NCI-H510A treated with DMSO at 0.1 percent for 48 hours (cell line): ENCODE data around the gene FCHSD2.
"Not testable (repeated sequence)": the region's sequence is repeated elsewhere in the genome, so short reads cannot be mapped to it uniquely, and the experiment has no call there.

Source experiments
- DNase-seq: peaks from one replicate; lab custom pipeline; 2025; lab: John Stamatoyannopoulos, UW

FCHSD2 gene

GRCh38 chr11:72834905-72835304 lies 307.2 kb downstream of the FCHSD2 start:
- DNase-seq: no peak

GRCh38 chr11:72833811-72834493 lies 308.2 kb downstream of the FCHSD2 start:
- no peak for DNase-seq

GRCh38 chr11:72833083-72833733 lies 308.9 kb downstream of the FCHSD2 start:
- no peak for DNase-seq

GRCh38 chr11:72832301-72833082 lies 309.6 kb downstream of the FCHSD2 start:
- DNase-seq: no peak

GRCh38 chr11:72831521-72832300 lies 310.4 kb downstream of the FCHSD2 start:
- peak; percentile 75 for DNase-seq

- DNase-seq: no peak
Measured at GRCh38 chr11:72829884-72830533, 312.1 kb downstream of the FCHSD2 start.

GRCh38 chr11:72829178-72829577 lies 312.9 kb downstream of the FCHSD2 start:
- no peak for DNase-seq

- DNase-seq: no peak
Measured at GRCh38 chr11:72828692-72829101, 313.4 kb downstream of the FCHSD2 start.

GRCh38 chr11:72828081-72828567 lies 314.0 kb downstream of the FCHSD2 start:
- DNase-seq: peak; percentile 20

GRCh38 chr11:72827656-72828055 lies 314.5 kb downstream of the FCHSD2 start:
- DNase-seq: not testable (repeated sequence)

GRCh38 chr11:72826942-72827480 lies 315.1 kb downstream of the FCHSD2 start:
- no peak for DNase-seq

GRCh38 chr11:72826191-72826941 lies 315.8 kb downstream of the FCHSD2 start:
- no peak for DNase-seq

- DNase-seq: no peak
Measured at GRCh38 chr11:72825661-72826060, 316.5 kb downstream of the FCHSD2 start.

GRCh38 chr11:72824811-72825505 lies 317.2 kb downstream of the FCHSD2 start:
- no peak for DNase-seq

- DNase-seq: no peak
Measured at GRCh38 chr11:72824020-72824419, 318.1 kb downstream of the FCHSD2 start.

- DNase-seq: no peak
Measured at GRCh38 chr11:72823105-72823804, 318.9 kb downstream of the FCHSD2 start.

- peak; percentile 75 for DNase-seq
Measured at GRCh38 chr11:72821920-72822799, 320.0 kb downstream of the FCHSD2 start.
